Measurements from ENCODE around the gene UFSP1. TPM values are rescaled to one million over a fixed set of nuclear protein-coding genes. Genes with fewer than 3 reads are reported as not detected.

The UFSP1 gene
- polyA plus RNA-seq, 1 donor from 2014 or later: 2.4 TPM

- TF ChIP-seq, protein P1, sequence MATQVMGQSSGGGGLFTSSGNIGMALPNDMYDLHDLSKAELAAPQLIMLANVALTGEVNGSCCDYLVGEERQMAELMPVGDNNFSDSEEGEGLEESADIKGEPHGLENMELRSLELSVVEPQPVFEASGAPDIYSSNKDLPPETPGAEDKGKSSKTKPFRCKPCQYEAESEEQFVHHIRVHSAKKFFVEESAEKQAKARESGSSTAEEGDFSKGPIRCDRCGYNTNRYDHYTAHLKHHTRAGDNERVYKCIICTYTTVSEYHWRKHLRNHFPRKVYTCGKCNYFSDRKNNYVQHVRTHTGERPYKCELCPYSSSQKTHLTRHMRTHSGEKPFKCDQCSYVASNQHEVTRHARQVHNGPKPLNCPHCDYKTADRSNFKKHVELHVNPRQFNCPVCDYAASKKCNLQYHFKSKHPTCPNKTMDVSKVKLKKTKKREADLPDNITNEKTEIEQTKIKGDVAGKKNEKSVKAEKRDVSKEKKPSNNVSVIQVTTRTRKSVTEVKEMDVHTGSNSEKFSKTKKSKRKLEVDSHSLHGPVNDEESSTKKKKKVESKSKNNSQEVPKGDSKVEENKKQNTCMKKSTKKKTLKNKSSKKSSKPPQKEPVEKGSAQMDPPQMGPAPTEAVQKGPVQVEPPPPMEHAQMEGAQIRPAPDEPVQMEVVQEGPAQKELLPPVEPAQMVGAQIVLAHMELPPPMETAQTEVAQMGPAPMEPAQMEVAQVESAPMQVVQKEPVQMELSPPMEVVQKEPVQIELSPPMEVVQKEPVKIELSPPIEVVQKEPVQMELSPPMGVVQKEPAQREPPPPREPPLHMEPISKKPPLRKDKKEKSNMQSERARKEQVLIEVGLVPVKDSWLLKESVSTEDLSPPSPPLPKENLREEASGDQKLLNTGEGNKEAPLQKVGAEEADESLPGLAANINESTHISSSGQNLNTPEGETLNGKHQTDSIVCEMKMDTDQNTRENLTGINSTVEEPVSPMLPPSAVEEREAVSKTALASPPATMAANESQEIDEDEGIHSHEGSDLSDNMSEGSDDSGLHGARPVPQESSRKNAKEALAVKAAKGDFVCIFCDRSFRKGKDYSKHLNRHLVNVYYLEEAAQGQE (IDR thresholded peaks at IDR 0.05; ENCODE audit: borderline replicate concordance): no peak
- TF ChIP-seq POLR2AphosphoS5 (IDR thresholded peaks at IDR 0.05): no peak
- TF ChIP-seq MXI1 (conservative IDR thresholded peaks at IDR 0.05; ENCODE audit: poor library complexity, severe bottlenecking): no peak
- no peak for TF ChIP-seq SMC3 (conservative IDR thresholded peaks at IDR 0.05; ENCODE audit: poor library complexity)
- TF ChIP-seq EZH2 (IDR thresholded peaks at IDR 0.05; ENCODE audit: borderline replicate concordance, insufficient read depth, low read length, poor library complexity, severe bottlenecking): no peak
- TF ChIP-seq RAD21 (conservative IDR thresholded peaks at IDR 0.05): no peak
Observed at GRCh38 chr7:100897772-100898454, 8.4 kb upstream of the UFSP1 start.

GRCh38 chr7:100896732-100897608 lies 7.5 kb upstream of the UFSP1 start:
- no peaks in the 10 kb centered on the region for H4K20me1 ChIP-seq (ENCODE audit: insufficient read depth)
- H3F3A ChIP-seq (ENCODE audit: insufficient read depth, low read length, poor library complexity, severe bottlenecking): no peaks in the 10 kb centered on the region
- peak overlapping the region; percentile 70 for H3K9ac ChIP-seq (ENCODE audit: low read length)
- peak overlapping the region; percentile 48 for H3K4me2 ChIP-seq (ENCODE audit: low read length)
- H3K4me3 ChIP-seq (ENCODE audit: low read length): peak overlapping the region; percentile 72
- no peaks in the 10 kb centered on the region for H3K9me2 ChIP-seq (ENCODE audit: insufficient read depth, low read length)
- TF ChIP-seq SMC3 (conservative IDR thresholded peaks at IDR 0.05; ENCODE audit: poor library complexity) (peak; percentile 99), RAD21 (conservative IDR thresholded peaks at IDR 0.05) (peak; percentile 85), TAF1 (IDR thresholded peaks at IDR 0.05; ENCODE audit: low read depth) (no peak), EZH2 (IDR thresholded peaks at IDR 0.05; ENCODE audit: borderline replicate concordance, insufficient read depth, low read length, poor library complexity, severe bottlenecking) (no peak), POLR2AphosphoS5 (IDR thresholded peaks at IDR 0.05) (peak; percentile 12), EP300 (conservative IDR thresholded peaks at IDR 0.05; ENCODE audit: poor library complexity, severe bottlenecking) (no peak), MXI1 (conservative IDR thresholded peaks at IDR 0.05; ENCODE audit: poor library complexity, severe bottlenecking) (peak; percentile 70)
- TF ChIP-seq, protein P2, sequence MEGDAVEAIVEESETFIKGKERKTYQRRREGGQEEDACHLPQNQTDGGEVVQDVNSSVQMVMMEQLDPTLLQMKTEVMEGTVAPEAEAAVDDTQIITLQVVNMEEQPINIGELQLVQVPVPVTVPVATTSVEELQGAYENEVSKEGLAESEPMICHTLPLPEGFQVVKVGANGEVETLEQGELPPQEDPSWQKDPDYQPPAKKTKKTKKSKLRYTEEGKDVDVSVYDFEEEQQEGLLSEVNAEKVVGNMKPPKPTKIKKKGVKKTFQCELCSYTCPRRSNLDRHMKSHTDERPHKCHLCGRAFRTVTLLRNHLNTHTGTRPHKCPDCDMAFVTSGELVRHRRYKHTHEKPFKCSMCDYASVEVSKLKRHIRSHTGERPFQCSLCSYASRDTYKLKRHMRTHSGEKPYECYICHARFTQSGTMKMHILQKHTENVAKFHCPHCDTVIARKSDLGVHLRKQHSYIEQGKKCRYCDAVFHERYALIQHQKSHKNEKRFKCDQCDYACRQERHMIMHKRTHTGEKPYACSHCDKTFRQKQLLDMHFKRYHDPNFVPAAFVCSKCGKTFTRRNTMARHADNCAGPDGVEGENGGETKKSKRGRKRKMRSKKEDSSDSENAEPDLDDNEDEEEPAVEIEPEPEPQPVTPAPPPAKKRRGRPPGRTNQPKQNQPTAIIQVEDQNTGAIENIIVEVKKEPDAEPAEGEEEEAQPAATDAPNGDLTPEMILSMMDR (IDR thresholded peaks at IDR 0.05; ENCODE audit: poor library complexity, severe bottlenecking): peak; percentile 98
- TF ChIP-seq, protein P1 (IDR thresholded peaks at IDR 0.05; ENCODE audit: borderline replicate concordance): no peak
- H3K27me3 ChIP-seq (ENCODE audit: insufficient read depth, low read depth, low read length): peaks cover 28% of the 10 kb centered on the region
- H3K9me3 ChIP-seq (ENCODE audit: low read length): no peaks in the 10 kb centered on the region
- peak overlapping the region; percentile 14 for H2AFZ ChIP-seq (ENCODE audit: low read depth, low read length)
- no peaks in the 10 kb centered on the region for H3K36me3 ChIP-seq (ENCODE audit: insufficient read depth, low read length)
- H3K27ac ChIP-seq (ENCODE audit: low read length): no peak overlapping the region
- H3K79me2 ChIP-seq (replicated peaks; ENCODE audit: insufficient read depth, low read length): no peaks in the 10 kb centered on the region

More at GRCh38 chr7:100897772-100898454, 8.4 kb upstream of the UFSP1 start:
- Histone ChIP-seq H3K4me3 (ENCODE audit: low read length) (peak overlapping the region; percentile 72), H3K27me3 (ENCODE audit: insufficient read depth, low read depth, low read length) (peaks cover 28% of the 10 kb centered on the region), H3K4me2 (ENCODE audit: low read length) (no peak overlapping the region), H3K36me3 (ENCODE audit: insufficient read depth, low read length) (no peaks in the 10 kb centered on the region), H3K9ac (ENCODE audit: low read length) (peak overlapping the region; percentile 70), H3F3A (ENCODE audit: insufficient read depth, low read length, poor library complexity, severe bottlenecking) (no peaks in the 10 kb centered on the region), H2AFZ (ENCODE audit: low read depth, low read length) (no peak overlapping the region), H3K9me3 (ENCODE audit: low read length) (no peaks in the 10 kb centered on the region), H4K20me1 (ENCODE audit: insufficient read depth) (no peaks in the 10 kb centered on the region), H3K27ac (ENCODE audit: low read length) (no peak overlapping the region), H3K79me2 (replicated peaks; ENCODE audit: insufficient read depth, low read length) (no peaks in the 10 kb centered on the region), H3K9me2 (ENCODE audit: insufficient read depth, low read length) (no peaks in the 10 kb centered on the region)
